ENCODE measurements around the gene SIGLEC1.

The SIGLEC1 gene

GRCh38 chr20:3744037-3744436 is 31.6 kb upstream of the SIGLEC1 start:
- no peak for DNase-seq

DNA sequence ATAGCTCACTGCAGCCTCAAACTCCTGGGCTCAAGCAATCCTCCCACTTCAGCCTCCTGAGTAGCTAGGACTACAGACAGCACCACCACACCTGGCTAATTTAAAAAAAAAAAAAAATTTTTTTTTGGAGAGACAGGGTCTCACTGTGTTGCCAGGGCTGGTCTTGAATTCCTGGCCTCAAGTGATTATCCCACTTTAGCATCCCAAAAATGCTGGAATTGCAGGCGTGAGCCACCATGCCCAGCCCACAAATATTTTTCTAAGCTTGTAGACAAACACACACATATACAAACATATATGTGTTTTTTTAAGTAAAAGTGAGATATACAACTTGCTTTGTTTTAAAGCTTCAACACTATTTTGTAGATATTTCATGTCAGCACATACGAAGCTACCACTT is 30.9 kb upstream of the SIGLEC1 start:
- DNase-seq = no peak

DNA sequence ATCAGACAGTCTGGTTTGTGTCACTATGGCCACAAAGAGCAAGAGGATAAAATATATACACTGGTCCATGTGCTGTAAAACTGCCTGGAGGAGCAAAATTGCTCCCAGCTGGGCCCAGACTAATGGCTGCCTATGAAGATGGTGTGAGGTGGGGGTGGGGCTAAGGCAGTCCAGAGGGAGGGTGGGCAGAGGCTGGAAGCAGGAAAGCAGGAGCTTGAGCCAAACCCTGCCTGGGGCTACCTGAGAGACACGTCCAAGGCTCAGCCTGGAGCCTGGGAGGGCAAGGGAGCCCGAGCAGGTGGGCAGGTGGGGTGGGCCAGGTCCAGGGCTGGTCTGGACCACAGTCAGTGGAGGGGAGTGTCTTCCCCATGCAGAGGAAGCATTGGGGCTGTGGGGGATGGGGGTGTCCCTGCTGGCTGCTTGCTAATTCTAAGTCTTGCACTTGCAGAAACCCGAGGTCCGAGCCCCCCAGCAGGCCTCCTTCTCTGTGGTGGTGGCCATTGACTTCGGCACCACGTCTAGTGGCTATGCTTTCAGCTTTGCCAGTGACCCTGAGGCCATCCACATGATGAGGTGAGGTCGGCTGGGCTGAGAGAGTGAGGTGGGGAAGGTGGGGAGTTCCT is 29.5 kb upstream of the SIGLEC1 start:
- DNase-seq = no peak

DNA sequence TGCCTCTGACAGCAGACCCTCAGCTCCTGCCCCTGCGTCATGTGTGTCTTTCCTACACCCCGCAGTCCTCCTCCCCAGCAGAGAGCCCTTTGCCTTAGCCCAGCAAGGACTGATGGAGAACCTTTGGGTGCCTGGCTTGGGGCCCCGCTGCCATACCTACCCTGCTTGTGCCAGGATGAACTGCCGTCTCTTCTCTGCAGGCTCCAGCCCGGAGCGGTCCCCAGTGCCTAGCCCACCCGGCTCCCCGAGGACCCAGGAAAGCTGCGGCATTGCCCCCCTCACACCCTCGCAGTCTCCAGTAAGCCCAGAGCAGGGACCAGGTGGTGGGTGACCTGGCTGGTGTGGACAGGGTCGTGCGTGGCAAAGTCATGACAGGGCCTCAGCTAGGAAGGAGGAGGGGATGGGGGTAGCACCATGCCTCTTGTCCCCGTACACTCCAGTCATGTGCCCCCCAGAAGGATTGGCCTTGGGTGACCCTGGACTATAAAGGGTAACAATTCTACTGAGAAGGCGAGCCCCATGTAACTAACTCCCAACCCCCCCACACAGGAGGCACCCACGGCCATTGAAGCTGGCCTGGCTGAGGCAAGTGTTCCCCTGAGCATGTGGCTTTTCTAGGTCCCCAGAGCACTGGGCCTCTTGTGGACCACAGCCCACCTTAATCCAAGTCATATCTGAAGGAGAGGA is 28.4 kb upstream of the SIGLEC1 start:
- DNase-seq = no peak

DNA sequence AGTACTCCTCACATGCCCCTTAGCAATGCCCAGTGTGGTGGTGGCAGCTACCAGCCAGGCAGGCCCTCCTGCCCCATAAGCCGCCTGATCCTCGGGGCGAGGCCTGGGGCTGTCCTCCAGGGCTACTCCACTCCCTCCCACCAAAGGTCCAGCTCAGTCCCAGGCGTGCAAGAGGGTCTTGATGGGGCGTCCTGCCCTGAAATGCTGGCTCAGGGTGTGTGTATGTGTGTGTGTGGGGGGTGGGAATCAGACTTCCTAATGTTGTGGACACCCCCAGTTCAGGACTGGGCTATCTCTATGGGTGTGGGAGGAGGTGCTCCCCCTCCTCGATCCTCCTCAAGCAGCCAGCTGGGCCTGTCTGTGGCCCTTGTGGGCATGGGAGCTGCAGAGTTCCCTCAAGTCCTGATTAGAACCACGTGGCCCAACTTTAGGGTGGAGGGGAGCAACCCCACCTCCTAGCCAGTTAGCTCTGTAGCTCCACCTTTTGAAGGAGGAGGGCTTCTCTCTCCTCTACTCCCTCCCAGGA is 27.6 kb upstream of the SIGLEC1 start:
- DNase-seq = no peak

DNA sequence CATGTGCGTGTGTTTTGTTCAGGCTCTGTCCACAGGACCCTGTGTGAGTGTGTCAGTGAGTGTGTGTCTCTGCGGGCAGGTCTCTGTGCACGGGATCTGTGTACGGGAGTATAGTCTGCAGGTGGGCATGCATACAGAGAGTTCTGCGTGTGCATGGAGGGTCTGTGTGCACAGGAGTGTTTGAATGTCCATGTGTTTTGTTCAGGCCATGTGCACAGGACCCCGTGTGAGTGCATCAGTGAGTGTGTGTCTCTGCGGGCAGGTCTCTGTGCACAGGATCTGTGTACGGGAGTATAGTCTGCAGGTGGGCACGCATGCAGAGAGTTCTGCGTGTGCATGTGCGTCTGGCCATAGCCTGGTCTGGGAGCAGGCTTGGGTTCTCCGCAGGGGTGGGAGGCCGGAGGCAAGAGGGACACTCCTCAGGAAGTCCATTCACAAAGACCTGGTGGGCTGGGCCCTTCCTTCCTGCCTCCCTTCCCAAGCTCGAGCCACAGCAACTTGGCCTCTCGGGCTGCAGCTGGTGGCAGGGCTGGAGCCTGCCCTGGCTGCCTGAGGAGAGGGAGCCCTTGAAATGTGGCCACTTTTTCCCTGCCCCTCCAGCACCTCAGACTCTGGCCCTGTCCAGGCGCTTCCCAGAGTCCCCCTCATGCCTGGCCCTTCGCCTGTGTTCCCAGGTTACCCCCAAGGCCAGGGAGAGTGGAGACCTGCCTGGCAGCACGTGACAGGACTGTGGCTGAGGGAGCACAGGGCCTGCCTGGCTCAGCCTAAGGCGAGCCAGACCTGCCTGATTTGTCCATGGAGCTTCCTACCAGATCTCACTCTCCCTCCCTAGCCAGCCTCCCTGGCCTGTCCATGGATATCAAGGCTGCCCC is 26.9 kb upstream of the SIGLEC1 start:
- DNase-seq = no peak

- no peak for DNase-seq
Measured at GRCh38 chr20:3738111-3739053, 26.0 kb upstream of the SIGLEC1 start.

DNA sequence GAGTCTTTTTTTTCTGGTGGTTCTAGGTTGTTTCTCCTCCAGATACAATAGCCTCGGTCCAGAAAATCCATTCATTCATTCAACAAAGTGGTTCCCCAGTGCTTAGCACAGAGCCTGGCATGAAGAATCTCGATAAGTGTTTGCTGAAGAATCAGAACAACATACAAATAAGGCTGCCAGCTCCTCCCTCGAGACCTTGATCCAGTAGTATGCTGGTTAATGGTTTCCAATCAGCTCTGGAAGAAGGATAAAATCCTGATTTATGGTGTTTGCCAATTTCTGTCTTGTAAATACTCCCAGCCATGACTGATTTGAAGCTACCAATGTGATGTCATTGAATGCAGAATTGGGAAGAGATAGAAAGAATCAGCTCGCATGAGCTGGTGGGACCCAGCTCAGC is 23.4 kb upstream of the SIGLEC1 start:
- DNase-seq = no peak

DNA sequence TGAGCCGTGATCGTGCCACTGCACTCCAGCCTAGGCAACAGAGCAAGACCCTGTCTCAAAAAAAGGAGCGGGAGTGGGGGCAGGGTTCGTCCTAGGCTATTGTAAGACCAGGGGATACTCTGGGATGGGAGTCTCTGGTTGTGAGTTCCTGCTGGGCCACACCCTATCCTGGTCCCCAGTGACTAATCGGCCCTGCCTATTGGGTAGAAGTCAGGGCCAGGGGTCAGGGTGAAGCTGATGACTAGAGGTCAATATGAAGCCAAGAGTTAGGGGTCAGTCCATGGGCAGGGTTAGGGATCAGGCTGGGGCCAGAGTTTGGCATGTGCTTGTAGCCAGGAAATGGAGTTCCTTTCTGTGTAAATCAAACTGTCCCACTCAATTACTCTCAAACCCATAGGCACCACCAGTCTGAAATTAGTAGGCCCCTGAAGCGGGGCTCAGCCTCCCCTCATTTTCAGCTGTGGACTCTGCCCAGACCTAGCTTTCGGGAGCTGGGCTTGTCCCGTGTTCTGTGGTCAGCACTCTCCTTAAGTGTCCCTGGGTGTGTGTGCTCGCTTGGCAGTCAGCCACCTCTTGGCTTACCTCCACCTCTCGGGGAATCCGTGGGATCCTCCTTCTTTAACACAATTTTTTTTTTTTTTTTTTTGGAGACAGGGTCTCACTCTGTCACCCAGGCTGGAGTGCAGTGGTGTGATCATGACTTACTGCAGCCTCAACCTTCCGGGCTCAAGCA is 21.9 kb upstream of the SIGLEC1 start:
- no peak for DNase-seq

- no peak for DNase-seq
Measured at GRCh38 chr20:3733119-3733995, 21.0 kb upstream of the SIGLEC1 start.

DNA sequence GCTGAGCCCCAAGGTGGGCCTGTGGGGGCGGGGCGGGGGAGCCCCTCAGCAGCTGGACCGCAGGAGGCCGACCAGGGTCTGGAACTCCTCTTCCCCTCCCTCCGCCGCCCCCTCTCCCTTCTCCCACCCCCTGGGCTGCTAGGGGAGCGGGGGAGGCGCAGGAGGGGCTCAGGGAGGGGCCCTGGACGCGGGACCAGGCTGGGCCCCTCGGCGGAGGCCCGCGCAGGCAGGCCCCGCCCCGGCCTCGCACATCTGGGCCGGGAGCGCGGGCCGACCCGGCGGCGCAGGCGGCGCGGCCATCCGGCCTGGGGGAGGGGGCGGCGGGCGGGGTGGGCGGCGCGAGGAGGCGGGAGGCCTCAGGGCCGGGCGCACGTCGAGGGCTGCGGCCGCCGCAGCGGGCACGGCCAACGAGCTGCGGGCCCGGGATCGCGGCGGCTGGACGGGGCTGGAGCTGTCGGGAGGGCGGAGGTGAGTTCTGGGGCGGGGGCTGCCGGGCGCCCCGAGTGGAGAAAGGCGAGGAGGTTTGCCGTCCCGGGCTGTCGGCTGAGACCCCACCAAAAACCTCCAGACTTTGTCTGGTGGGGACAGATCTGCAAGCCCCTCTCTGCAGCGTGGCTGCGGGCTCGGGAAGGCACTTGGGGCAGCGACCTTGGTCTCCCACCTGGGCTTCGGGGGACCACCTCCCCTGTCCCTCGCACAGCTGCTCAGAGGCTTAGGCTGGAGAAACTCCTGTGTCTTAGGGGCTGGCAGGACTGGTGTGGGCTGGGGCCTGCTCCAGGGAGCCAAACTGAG is 20.1 kb upstream of the SIGLEC1 start, which contains the start of gene HSPA12B:
HSPA12B (plus strand) TSS at position 359 of the 792 bp plus-strand sequence. CDS start 5,990 bp downstream, outside the sequence.
- DNase-seq = no peak

DNA sequence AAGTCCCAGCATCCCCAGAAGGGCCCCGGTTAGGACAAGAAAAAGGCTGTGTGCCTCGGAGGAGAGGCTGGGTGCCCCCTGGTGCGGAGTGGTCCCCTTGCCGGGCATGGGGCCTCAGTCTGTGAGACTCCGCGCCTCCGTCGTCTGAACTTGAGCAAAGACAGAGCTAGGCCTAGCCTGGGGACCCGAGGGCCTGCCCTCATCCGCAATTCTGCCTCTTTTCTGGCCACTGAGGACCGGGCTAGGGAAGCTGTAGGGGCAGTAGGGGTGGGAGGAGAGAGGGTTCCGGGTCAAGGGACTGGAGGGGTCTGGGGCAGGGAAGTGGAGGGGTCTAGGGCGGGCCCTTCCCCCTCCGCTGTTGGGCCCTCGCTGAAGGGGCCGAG is 19.5 kb upstream of the SIGLEC1 start:
- no peak for DNase-seq

- no peak for DNase-seq
Measured at GRCh38 chr20:3730803-3731672, 18.6 kb upstream of the SIGLEC1 start.

GRCh38 chr20:3729811-3730540 is 17.6 kb upstream of the SIGLEC1 start:
- no peak for DNase-seq

DNA sequence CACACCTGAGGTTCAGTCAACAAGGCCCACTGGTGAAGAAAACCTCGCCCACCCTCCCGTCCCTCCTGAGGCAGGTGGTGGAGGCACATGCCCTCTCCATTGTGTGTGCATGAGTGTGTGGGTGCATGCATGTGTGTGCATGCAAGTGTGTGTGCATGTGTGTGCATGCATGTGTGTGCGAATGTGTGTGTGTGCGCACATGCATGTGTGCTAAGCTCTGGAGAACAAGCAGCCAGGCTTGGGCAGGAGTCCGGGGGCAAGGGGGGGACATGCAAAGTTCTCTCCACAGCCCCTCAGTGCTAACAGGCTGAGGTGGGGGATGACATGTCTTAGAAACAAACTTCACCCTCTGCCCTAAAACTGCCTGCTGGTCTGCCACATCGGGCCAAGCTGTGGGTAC is 17.0 kb upstream of the SIGLEC1 start:
- DNase-seq = no peak

DNA sequence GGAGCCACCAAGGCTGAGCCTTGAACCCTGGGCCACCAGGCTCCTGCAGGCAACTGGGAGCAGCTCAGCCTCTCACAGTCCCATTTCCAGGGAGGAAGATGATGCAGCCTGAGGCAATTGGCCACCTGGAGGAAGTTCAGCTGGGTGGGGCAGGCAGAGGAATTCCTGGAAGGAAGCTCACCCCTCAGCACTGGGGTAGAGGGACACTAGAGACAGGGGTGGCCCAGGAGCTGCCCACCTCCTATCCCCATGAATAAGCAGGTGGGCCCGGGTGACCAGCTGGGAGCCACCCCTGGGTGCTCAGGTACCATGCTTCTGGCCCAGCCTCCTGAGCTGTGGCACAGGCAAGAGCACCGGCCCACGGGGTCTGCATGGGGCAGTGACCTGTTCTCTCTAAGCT is 16.5 kb upstream of the SIGLEC1 start:
- DNase-seq = no peak

GRCh38 chr20:3728354-3728753 is 16.0 kb upstream of the SIGLEC1 start:
- no peak for DNase-seq

Data from NCI-H226 (cell line).